DOHH2 (cell line): ENCODE data around the gene SLC17A9.

Experiments
- CTCF ChIP-seq: fragments of 200-600 bp; sonication (generic); IDR thresholded peaks from one replicate; pipeline ENCODE4 v1.5.1; 2014; ENCODE audit warnings: antibody characterized with exemption, mild to moderate bottlenecking, low read depth, low read length; ENCODE audit not compliant: poor library complexity, severe bottlenecking
- EZH2phosphoT487 ChIP-seq: fragments of 200-600 bp; sonication (generic); IDR thresholded peaks from 2 replicates; pipeline ENCODE4 v1.6.1; 2017; ENCODE audit warnings: borderline replicate concordance, mild to moderate bottlenecking, antibody characterized with exemption, low read length, moderate library complexity, mixed read lengths

GRCh38 chr20:62986257-62986800 is 33.8 kb downstream of the SLC17A9 start:
- TF ChIP-seq CTCF = no peak
- TF ChIP-seq EZH2phosphoT487 = no peak
